Right cardiac atrium (tissue), 5 donors: ENCODE data around the gene UBE2V1. TPM values are rescaled to one million over a fixed set of nuclear protein-coding genes. Genes with fewer than 3 reads are reported as not detected.
A peak's percentile ranks its signal among the peaks of the same experiment; 100 is the strongest.
"Not testable (repeated sequence)": the region's sequence is repeated elsewhere in the genome, so short reads cannot be mapped to it uniquely, and the experiment has no call there.

Experiments
- ATAC-seq, 2 donors: fragments of 200-7000 bp; cut with Tn5 transposase; one replicate each; pipeline versions ENCODE4 v1.8.0 to v1.9.1; 2020; ENCODE audit warnings: moderate library complexity in 2 of 2, mild to moderate bottlenecking in 1 of 2
- DNase-seq, 3 donors: peaks; one replicate each; pipeline ENCODE4 v3.0.0-alpha.2; 2020
- H3K27ac ChIP-seq: one replicate; pipeline ENCODE4 v1.5.1; 2013; ENCODE audit warnings: mild to moderate bottlenecking, low read length, control low read depth, moderate library complexity
- H3K27me3 ChIP-seq: one replicate; pipeline ENCODE4 v1.6.1; 2013; ENCODE audit not compliant: control insufficient read depth, insufficient read depth
- H3K4me1 ChIP-seq: one replicate; pipeline ENCODE4 v1.6.1; 2013; ENCODE audit warnings: low read length; ENCODE audit not compliant: control insufficient read depth, insufficient read depth
- H3K4me3 ChIP-seq: one replicate; pipeline ENCODE4 v1.5.1; 2013; ENCODE audit warnings: low read length, control low read depth
- H3K9me3 ChIP-seq: one replicate; pipeline ENCODE4 v1.6.1; 2013; ENCODE audit warnings: low read length; ENCODE audit not compliant: control insufficient read depth
- WGBS: extraction: QIAGEN DNeasy Blood & Tissue Kit; methylation state at CpG from one replicate; pipeline ENCODE4 v1.1.7; 2013; 5-methylcytosine and 5-hydroxymethylcytosine counted together
- intact Hi-C, 4 donors: fragments of 100-400 bp; cut with DNase I; formaldehyde crosslinking; loops; one replicate each; pipeline versions ENCODE4 v1.11.0 to v1.14.0; 2022 to 2023
- long read RNA-seq, 4 donors: library from polyadenylated mRNA; unstranded; transcript quantifications; one replicate each; pipeline ENCODE4 v2.0.0, GENCODE V29; 2020 to 2021
- polyA plus RNA-seq: library from polyadenylated mRNA; stranded (reverse); fragments of 200-250 nt; gene quantifications from one replicate; pipeline ENCODE4 v1.2.3, GENCODE V29; 2013
- total RNA-seq, 4 donors: library from RNA; stranded (reverse); fragmentation: NEBNext Ultra II Directional; extraction: Animal tissue kit (Norgen Biotek cat#: 25700); gene quantifications; one replicate each; pipeline ENCODE4 v1.2.1, GENCODE V29; 2021
- donor health status: healthy with polysubstance abuse.
- donor health status: DM: no; HTN: yes; CAD: no.
- donor health status: DM: no; HTN: no; CAD: no.
- donor health status: DM: no; HTN: yes; CAD: no; lungs with severe emphysema.
- donor health status: DM: yes; HTN: yes; CAD: no.

The UBE2V1 gene
- 100 to 1,000 TPM in 1 of 4 donors, 10 to 100 TPM in 3; 86.8 to 120 (median 91.9) TPM for total RNA-seq
- polyA plus RNA-seq, result 86.0 TPM
- long read RNA-seq, donor 1, transcript UBE2V1-203 (4 exons, 2,133 nt), result major isoform, 116 of 130 reads
- long read RNA-seq, donor 1, transcript UBE2V1-205 (3 exons, 1,983 nt), result minor isoform, 8 of 130 reads
- long read RNA-seq, donor 1, partial matches to known transcripts, result 2 of 130 reads
- long read RNA-seq, donor 1, other reads (novel, unspliced or antisense), result 2 of 130 reads
- long read RNA-seq, donor 2, transcript UBE2V1-203 (4 exons, 2,133 nt), result major isoform, 50 of 51 reads
- long read RNA-seq, donor 2, partial matches to known transcripts, result 1 of 51 reads
- long read RNA-seq, donor 2, other reads (novel, unspliced or antisense), result 0 of 51 reads
- long read RNA-seq, donor 3, transcript UBE2V1-203 (4 exons, 2,133 nt), result major isoform, 177 of 205 reads
- long read RNA-seq, donor 3, transcript UBE2V1-205 (3 exons, 1,983 nt), result minor isoform, 11 of 205 reads
- long read RNA-seq, donor 3, partial matches to known transcripts, result 8 of 205 reads
- long read RNA-seq, donor 3, other reads (novel, unspliced or antisense), result 5 of 205 reads
- long read RNA-seq, donor 4, transcript UBE2V1-203 (4 exons, 2,133 nt), result major isoform, 60 of 67 reads
- long read RNA-seq, donor 4, partial matches to known transcripts, result 0 of 67 reads
- long read RNA-seq, donor 4, other reads (novel, unspliced or antisense), result 1 of 67 reads

DNA sequence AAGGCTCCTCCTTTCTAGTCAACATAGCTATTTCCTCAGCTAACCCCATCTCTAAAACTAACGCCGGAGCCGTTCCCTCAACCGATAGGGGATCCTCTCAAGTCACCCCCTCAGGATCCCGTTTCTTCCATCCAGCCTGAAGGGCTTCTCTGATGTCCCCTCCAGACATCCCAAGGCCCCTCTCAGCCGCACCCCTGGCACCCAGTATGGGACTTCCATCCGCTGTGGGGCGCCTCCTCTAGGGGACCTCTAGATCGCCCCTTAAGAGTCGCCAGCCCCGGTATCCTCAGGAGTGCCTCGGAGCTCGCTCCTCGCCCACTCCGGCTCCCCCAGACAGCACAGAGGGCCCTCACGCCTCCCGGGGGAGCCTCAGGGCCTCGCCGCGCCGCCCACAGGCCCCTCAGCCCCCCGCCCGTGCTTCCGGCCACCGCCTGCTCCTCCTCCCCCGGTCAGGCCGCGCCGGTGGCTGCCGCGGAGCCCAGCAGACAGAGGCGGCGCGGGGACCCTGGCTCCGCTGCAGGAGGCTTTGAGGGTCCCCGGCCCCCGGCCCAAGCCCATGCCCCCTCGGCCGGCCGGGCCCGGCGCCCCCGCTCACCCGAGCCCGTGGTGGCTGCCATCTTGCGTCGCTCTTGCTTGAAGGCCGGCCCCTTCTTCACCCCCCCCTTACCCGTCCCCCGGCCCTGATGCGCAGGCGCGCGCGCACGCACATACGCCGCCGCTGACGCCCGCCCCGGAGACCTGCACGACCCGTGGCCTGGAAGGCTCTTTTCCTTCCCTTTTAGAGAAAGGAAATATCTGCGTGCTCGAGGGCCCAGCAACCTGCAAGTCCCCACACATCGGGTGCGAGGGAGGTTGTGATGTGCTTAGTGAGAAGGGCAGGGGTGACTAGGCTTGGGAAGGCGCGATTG lies at the start of gene UBE2V1:
TSS of gene UBE2V1 (minus strand) at position 639 of the 908 bp plus-strand sequence. CDS start at position 617, 22 bp downstream.
- DNase-seq (peak; percentile 92 to 97 (median 96)), ATAC-seq (peak; percentile 86 to 89)
- Histone ChIP-seq H3K9me3 (no peaks in the 10 kb centered on the region), H3K27ac (peak within 1 kb of the TSS; percentile 100), H3K4me1 (peaks cover 33% of the 10 kb centered on the region), H3K4me3 (peak within 1 kb of the TSS; percentile 99), H3K27me3 (no peaks in the 10 kb centered on the region)
- under 1% methylated on average over 70 of the region's 70 CpGs for WGBS
- intact Hi-C loops, result no loop called here

DNA sequence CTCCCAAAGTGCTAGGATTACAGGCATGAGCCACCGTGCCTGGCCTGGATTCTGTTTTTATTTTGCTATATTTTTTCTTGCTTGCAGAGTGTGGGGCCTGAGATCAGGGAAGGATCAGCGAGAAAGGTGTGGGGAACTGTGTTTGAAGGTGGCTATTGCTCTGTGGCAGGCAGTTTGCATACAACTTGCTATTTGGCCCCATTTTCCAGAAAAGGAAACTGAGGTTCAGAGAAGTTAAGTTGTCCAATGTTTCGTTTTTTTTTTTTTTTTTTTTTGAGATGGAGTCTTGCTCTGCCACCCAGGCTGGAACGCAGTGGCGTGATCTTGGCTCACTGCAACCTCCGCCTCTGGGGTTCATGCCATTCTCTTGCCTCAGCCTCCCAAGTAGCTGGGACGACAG lies 48.5 kb upstream of the UBE2V1 start:
- not testable (repeated sequence) for H3K9me3 ChIP-seq, DNase-seq, H3K27me3 ChIP-seq, H3K4me1 ChIP-seq, H3K27ac ChIP-seq, ATAC-seq, H3K4me3 ChIP-seq
- 91% methylated on average over 7 of the region's 7 CpGs for WGBS
- intact Hi-C loops, result loop anchor here in 1 of 4 donors (10.0 kb wide), 1 partner anchor 177 kb away; the partner anchor contains the start of gene SNAI1

- WGBS, result 2% methylated on average over 99 of the region's 99 CpGs
- peak; percentile 95 to 98 (median 98) for DNase-seq
These were observed 40.8 kb upstream of the UBE2V1 start, which contains the start of gene PEDS1 for GRCh38 chr20:50153500-50154377. PEDS1 (minus strand) TSS chr20:50153723; CDS start chr20:50153637, 86 bp downstream.

DNA sequence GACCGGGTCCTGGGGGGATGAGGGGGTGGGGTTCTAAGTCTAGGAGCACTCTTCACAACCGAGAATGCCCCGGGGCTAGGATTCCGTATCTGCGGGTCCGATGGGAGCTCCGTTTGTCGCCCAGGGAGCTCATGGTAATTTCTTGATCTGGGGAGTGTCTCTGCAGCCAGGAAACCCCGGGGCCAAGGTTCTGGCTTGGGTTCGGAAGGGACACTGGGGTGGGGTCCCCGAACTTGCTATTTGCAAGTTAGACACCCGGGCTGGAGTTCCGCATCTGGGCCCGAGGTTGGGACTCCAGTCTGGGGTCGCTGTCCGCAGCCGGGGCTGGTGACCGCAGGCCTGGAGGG lies 40.2 kb upstream of the UBE2V1 start:
- peak overlapping the region; percentile 88 for H3K4me3 ChIP-seq
- WGBS, result under 1% methylated on average over 18 of the region's 18 CpGs
- H3K4me1 ChIP-seq, result peaks cover 13% of the 10 kb centered on the region
- H3K27ac ChIP-seq, result peak overlapping the region; percentile 86
- no peaks in the 10 kb centered on the region for H3K9me3 ChIP-seq
- ATAC-seq (no peak), DNase-seq (no peak)
- no peaks in the 10 kb centered on the region for H3K27me3 ChIP-seq
- intact Hi-C loops, result no loop called here

More at GRCh38 chr20:50153500-50154377, 40.8 kb upstream of the UBE2V1 start, which contains the start of gene PEDS1:
- peak within 1 kb of the TSS; percentile 86 for H3K27ac ChIP-seq
- H3K4me3 ChIP-seq, result peak within 1 kb of the TSS; percentile 88
- H3K4me1 ChIP-seq, result peaks cover 13% of the 10 kb centered on the region
- no peaks in the 10 kb centered on the region for H3K9me3 ChIP-seq
- ATAC-seq, result peak; percentile 96 to 97
- intact Hi-C loops, result no loop called here
- H3K27me3 ChIP-seq, result no peaks in the 10 kb centered on the region

DNA sequence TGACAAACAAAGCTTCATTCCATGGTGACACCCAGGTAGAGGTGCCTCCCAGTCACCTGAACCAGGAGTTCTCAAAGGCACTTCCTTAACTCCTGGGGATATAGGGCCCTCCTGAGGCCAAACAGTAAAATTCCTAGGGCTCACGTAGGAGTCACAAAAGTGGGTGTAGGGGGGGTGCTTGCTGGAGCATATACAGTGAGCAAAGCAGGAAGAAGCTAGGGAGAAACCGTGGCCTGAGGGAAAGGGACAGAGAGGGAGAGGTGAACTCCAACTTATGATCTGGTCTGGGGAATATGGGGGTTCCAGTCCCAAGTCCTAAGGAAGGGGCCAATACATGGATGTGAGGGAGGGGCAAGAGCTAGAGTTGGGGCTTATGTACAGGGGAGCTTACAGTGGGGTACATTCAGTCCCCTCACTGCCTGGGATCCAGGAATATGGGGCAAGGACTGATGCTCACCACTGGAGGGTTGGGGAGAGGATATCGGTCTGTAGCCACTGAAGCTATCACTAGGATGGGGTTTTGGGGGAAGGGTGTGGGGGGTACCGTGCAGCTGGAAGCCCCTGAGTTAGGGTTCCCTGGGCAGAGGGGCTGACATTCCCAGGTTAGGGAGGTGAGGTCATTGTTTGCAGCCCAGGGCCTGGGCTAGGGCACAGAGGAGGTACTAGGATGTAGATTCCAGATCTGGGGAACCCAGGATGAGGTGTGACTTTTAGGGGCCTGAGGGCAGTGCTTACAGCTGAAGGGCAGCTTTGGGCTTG lies 39.6 kb upstream of the UBE2V1 start:
- peak overlapping the region; percentile 37 for H3K27ac ChIP-seq
- intact Hi-C loops, result no loop called here
- H3K4me1 ChIP-seq, result peaks cover 13% of the 10 kb centered on the region

DNA sequence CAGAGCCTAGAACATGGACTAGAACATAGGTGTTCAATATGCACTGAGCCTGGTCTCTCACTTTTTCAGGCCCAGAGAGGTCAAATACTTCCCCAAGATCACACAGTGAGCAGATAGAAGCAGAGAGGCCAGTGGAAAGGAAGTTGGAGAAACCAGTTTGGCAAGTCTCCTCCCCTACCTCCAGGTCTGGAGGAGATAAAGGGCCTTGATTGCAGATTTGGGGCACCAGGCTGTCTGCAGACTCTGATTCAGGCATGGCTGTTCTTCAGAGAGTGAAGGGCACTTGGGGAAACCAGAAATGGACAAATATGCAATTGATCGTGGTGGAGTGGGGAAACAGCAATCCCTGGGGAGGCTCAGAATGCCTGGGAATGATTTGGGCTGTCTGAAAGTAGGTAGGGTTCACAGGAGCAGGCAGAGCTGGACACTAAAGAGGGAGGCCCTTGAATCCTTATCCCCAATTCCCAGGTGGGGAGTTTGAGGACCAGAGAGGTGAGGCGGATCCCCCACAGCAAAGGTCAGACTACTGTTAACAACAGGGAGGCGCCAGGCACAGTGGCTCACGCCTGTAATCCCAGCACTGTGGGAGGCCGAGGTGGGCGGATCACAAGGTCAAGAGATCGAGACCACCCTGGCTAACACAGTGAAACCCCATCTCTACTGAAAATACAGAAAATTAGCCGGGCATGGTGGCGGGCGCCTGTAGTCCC lies 38.2 kb upstream of the UBE2V1 start:
- ATAC-seq, result no peak
- Histone ChIP-seq H3K27me3 (no peaks in the 10 kb centered on the region), H3K27ac (no peak overlapping the region), H3K4me1 (peaks cover 17% of the 10 kb centered on the region), H3K9me3 (no peaks in the 10 kb centered on the region), H3K4me3 (no peak overlapping the region)
- intact Hi-C loops, result no loop called here
- WGBS, result 85% methylated on average over 10 of the region's 10 CpGs
- DNase-seq, result peak in 1 of 3 donors; percentile 29

More for the DNA sequence above, 39.6 kb upstream of the UBE2V1 start:
- Histone ChIP-seq H3K9me3 (no peaks in the 10 kb centered on the region), H3K4me3 (peak overlapping the region; percentile 88), H3K27me3 (no peaks in the 10 kb centered on the region)
- DNase-seq (peak in 1 of 3 donors; percentile 16), ATAC-seq (no peak)
- 18% methylated on average over 4 of the region's 4 CpGs for WGBS

DNA sequence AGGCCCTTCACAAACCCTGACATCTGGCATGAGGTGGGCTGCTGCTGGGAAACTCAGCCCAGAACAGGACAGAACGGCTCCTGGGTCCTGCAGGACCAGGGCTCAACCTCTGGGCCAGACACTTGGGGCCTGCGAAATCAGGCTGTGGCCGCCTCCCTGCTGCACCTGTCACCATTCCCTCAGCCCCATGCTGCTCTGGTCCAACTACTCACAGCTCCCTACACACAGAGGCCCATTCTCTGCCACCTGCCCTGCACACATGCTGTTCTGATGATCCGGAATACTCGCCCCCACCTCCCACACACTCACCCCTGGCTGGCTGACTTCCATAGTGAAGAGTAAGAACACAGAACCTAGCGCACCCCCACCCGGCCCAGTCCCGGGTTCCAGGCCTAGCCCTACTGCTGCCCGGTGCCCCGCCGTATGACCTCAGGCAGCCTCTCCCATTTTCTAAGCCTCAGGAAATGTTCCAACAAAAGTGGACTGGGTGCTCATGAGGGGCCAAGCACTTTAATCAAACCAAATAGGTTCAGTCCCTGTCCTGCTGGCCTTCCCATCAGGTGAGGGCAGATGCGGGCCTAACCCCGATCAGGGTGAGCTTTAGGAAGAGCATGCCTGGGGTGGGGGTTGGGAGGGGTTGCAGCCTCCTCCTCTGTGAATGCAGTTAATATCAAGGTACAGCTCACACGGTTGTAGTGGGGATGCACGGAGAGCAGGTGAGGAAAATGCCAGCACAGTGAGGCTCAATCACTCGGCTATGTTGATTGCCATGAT lies 36.7 kb upstream of the UBE2V1 start:
- ATAC-seq (no peak), DNase-seq (peak in 1 of 3 donors; percentile 36)
- Histone ChIP-seq H3K27ac (no peak overlapping the region), H3K4me3 (no peak overlapping the region), H3K9me3 (no peaks in the 10 kb centered on the region), H3K4me1 (peaks cover 17% of the 10 kb centered on the region), H3K27me3 (no peaks in the 10 kb centered on the region)
- WGBS, result 83% methylated on average over 16 of the region's 16 CpGs
- intact Hi-C loops, result no loop called here

DNA sequence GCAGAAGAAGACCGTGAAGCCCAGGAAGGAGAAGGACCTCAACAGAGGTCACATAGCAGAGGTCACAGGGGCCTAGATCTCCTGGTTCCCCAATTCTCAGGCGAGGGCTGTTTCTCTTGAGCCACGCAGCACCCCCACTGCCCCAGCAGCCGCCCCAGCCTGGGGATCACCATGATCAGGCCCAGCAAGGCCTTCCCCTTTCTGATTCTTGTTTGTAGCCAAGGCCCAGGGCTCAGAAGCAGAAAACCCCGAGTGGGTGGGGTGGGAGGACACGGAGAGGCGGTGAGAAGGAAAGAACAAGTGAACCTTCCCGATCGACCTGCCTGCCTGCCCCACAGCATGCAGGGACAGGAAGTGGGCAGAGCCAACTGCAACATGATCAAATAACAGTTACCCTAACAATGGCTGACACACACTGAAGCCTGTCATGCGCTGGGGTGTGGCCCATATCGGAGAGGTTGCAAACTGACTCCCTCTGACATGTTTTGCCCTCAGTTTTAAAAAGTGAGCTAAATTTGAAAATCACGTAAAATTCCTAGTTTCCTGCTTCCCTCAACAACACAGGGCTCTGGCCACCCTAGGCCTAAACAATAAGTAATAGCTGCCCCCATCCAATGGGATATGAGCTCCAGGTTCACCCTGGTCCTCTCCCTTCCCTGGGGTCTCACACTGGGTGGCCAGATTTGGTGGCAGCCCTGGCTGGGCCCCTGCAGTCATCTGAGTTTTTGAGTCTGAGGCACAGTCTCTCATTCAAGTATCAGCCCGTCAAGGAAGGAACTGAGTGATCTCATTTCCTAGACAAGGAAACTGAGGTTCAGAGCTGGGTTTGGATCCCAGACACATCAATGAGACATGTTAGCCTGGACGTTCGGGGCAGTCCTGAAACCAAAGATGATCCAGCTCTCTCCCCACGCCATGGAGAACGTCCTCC lies 34.0 kb upstream of the UBE2V1 start:
- intact Hi-C loops, result no loop called here

More for the DNA sequence above, 34.0 kb upstream of the UBE2V1 start:
- H3K4me3 ChIP-seq, result no peak overlapping the region
- 61% methylated on average over 17 of the region's 17 CpGs for WGBS
- ATAC-seq (peak; percentile 49 to 84), DNase-seq (peak; percentile 70 to 76 (median 70))
- H3K27me3 ChIP-seq, result no peaks in the 10 kb centered on the region
- peak overlapping the region; percentile 73 for H3K27ac ChIP-seq
- peaks cover 12% of the 10 kb centered on the region for H3K4me1 ChIP-seq
- no peaks in the 10 kb centered on the region for H3K9me3 ChIP-seq
